ENCODE measurements around the gene P2RX6. TPM values are rescaled to one million over a fixed set of nuclear protein-coding genes. Genes with fewer than 3 reads are reported as not detected.

The P2RX6 gene
- total and polyA plus RNA-seq, 2 experiments from 2014 or later, result not detected

- peaks cover 34% of the 10 kb centered on the region for H3K27me3 Mint-ChIP-seq (ENCODE audit: insufficient read depth, low read depth, poor library complexity)
- H3K4me1 Mint-ChIP-seq, result peaks cover 15% of the 10 kb centered on the region
- DNase-seq (ENCODE audit: low spot score) (peak; percentile 100), ATAC-seq (peak; percentile 83)
- peak overlapping the region; percentile 90 for H3K27ac Mint-ChIP-seq
- Histone ChIP-seq H3K9me2 (ENCODE audit: insufficient read depth) (0 out of 2 replicates have a peak, but pooled peaks cover 6% of the 10 kb centered on the region), H4K20me1 (replicated peaks; ENCODE audit: insufficient read depth) (no peaks in the 10 kb centered on the region), H3K4me1 (ENCODE audit: insufficient read depth) (peaks cover 11% of the 10 kb centered on the region; the same call in 1 of the 2 replicates), H3K36me3 (ENCODE audit: insufficient read depth) (no peaks in the 10 kb centered on the region; the same call in 1 of the 2 replicates), H3K27ac (ENCODE audit: low read depth) (no peak overlapping the region), H3K79me2 (replicated peaks; ENCODE audit: insufficient read depth) (no peaks in the 10 kb centered on the region), H3K4me3 (peak overlapping the region; percentile 55), H3K27me3 (ENCODE audit: insufficient read depth) (no peaks in the 10 kb centered on the region), H3K4me2 (peak overlapping the region; percentile 82), H2AFZ (peak overlapping the region; percentile 98), H3F3A (replicated peaks; ENCODE audit: low read depth) (no peaks in the 10 kb centered on the region)
- H3K9me3 Mint-ChIP-seq, result peaks cover 20% of the 10 kb centered on the region
- H3K4me3 Mint-ChIP-seq, result peak overlapping the region; percentile 74
- H3K36me3 Mint-ChIP-seq (ENCODE audit: low read depth), result peaks cover 6% of the 10 kb centered on the region; the same call in 1 of the 3 replicates
- TF ChIP-seq CTCF (conservative IDR thresholded peaks at IDR 0.05; ENCODE audit: low read depth in 2 of 2), result no peak
- no peak for TF ChIP-seq EZH2phosphoT487 (IDR thresholded peaks at IDR 0.05; ENCODE audit: unreplicated experiment)
- TF ChIP-seq STAT1 (IDR thresholded peaks at IDR 0.05; ENCODE audit: unreplicated experiment), result no peak
- TF ChIP-seq ZNF114 (CRISPR knock-in tag; IDR thresholded peaks at IDR 0.05), result no peak
- TF ChIP-seq ZNF462 (CRISPR knock-in tag; IDR thresholded peaks at IDR 0.05), result no peak
- peak; percentile 91 for TF ChIP-seq CREB1 (CRISPR knock-in tag; IDR thresholded peaks at IDR 0.05; ENCODE audit: low read depth)
- TF ChIP-seq POLR2AphosphoS5 (IDR thresholded peaks at IDR 0.05; ENCODE audit: low read depth), result peak; percentile 75
- TF ChIP-seq REST (IDR thresholded peaks at IDR 0.05; ENCODE audit: unreplicated experiment), result no peak
Measured at GRCh38 chr22:20979243-20979809, 35.6 kb upstream of the P2RX6 start.
